Effector memory CD4-positive, alpha-beta T cell (primary cell): ENCODE results near the gene NOS1AP.

ENCODE experiments used
- DNase-seq, 3 donors: peaks; one replicate each; pipeline ENCODE4 v3.0.0-alpha.2; 2020
- H3K27ac ChIP-seq: 2 replicates; pipeline ENCODE4 v1.7.0; 2013; ENCODE audit warnings: mild to moderate bottlenecking, low read length, moderate library complexity; ENCODE audit not compliant: insufficient read depth, poor library complexity, severe bottlenecking
- H3K27me3 ChIP-seq: replicated peaks from 2 replicates; pipeline ENCODE4 v1.7.0; 2013; ENCODE audit warnings: mild to moderate bottlenecking, low read length; ENCODE audit not compliant: insufficient read depth, control insufficient read depth, poor library complexity, severe bottlenecking
- H3K36me3 ChIP-seq: 2 replicates; pipeline ENCODE4 v1.7.0; 2013; ENCODE audit warnings: mild to moderate bottlenecking, low read length, moderate library complexity; ENCODE audit not compliant: control insufficient read depth, insufficient read depth
- H3K4me1 ChIP-seq: 2 replicates; pipeline ENCODE4 v1.7.0; 2013; ENCODE audit warnings: low read length, mild to moderate bottlenecking; ENCODE audit not compliant: control insufficient read depth, insufficient read depth, poor library complexity, severe bottlenecking
- H3K4me3 ChIP-seq: 2 replicates; pipeline ENCODE4 v1.7.0; 2013; ENCODE audit warnings: low read length, low read depth, mild to moderate bottlenecking; ENCODE audit not compliant: insufficient read depth, poor library complexity, severe bottlenecking
- H3K9me3 ChIP-seq: 2 replicates; pipeline ENCODE4 v1.7.0; 2013; ENCODE audit warnings: mild to moderate bottlenecking, low read length, moderate library complexity; ENCODE audit not compliant: control insufficient read depth

The NOS1AP gene

GRCh38 chr1:162305969-162306368 lies 236.5 kb downstream of the NOS1AP start:
- Histone ChIP-seq H3K4me3 (no peak overlapping the region), H3K27me3 (no peaks in the 10 kb centered on the region), H3K9me3 (no peaks in the 10 kb centered on the region), H3K36me3 (no peaks in the 10 kb centered on the region), H3K27ac (no peak overlapping the region), H3K4me1 (no peaks in the 10 kb centered on the region)
- no peak for DNase-seq

GRCh38 chr1:162310337-162310736 lies 240.8 kb downstream of the NOS1AP start:
- no peak overlapping the region for H3K4me3 ChIP-seq
- H3K27me3 ChIP-seq = no peaks in the 10 kb centered on the region
- no peaks in the 10 kb centered on the region for H3K9me3 ChIP-seq
- no peak for DNase-seq
- no peaks in the 10 kb centered on the region for H3K4me1 ChIP-seq
- H3K36me3 ChIP-seq = no peaks in the 10 kb centered on the region
- no peak overlapping the region for H3K27ac ChIP-seq

- H3K27ac ChIP-seq = no peak overlapping the region
Measured at GRCh38 chr1:162314206-162314605, 244.7 kb downstream of the NOS1AP start.

GRCh38 chr1:162315673-162316072 lies 246.2 kb downstream of the NOS1AP start:
- Histone ChIP-seq H3K9me3 (no peaks in the 10 kb centered on the region), H3K4me3 (no peak overlapping the region), H3K36me3 (no peaks in the 10 kb centered on the region), H3K27me3 (no peaks in the 10 kb centered on the region), H3K4me1 (no peaks in the 10 kb centered on the region), H3K27ac (no peak overlapping the region)
- DNase-seq = no peak

More at GRCh38 chr1:162314206-162314605, 244.7 kb downstream of the NOS1AP start:
- H3K9me3 ChIP-seq = no peaks in the 10 kb centered on the region
- no peak overlapping the region for H3K4me3 ChIP-seq
- H3K27me3 ChIP-seq = no peaks in the 10 kb centered on the region
- no peaks in the 10 kb centered on the region for H3K36me3 ChIP-seq
- no peak for DNase-seq
- no peaks in the 10 kb centered on the region for H3K4me1 ChIP-seq

- no peaks in the 10 kb centered on the region for H3K27me3 ChIP-seq
- no peaks in the 10 kb centered on the region for H3K4me1 ChIP-seq
- no peak overlapping the region for H3K4me3 ChIP-seq
- H3K9me3 ChIP-seq = no peaks in the 10 kb centered on the region
- no peak overlapping the region for H3K27ac ChIP-seq
- no peaks in the 10 kb centered on the region for H3K36me3 ChIP-seq
- no peak for DNase-seq
Measured at GRCh38 chr1:162316187-162316586, 246.7 kb downstream of the NOS1AP start.

GRCh38 chr1:162317621-162318020 lies 248.1 kb downstream of the NOS1AP start:
- H3K27ac ChIP-seq = no peak overlapping the region

GRCh38 chr1:162319493-162320175 lies 250.1 kb downstream of the NOS1AP start:
- Histone ChIP-seq H3K4me1 (no peaks in the 10 kb centered on the region), H3K36me3 (no peaks in the 10 kb centered on the region), H3K9me3 (no peaks in the 10 kb centered on the region), H3K4me3 (no peak overlapping the region), H3K27ac (no peak overlapping the region), H3K27me3 (no peaks in the 10 kb centered on the region)
- DNase-seq = no peak

More at GRCh38 chr1:162317621-162318020, 248.1 kb downstream of the NOS1AP start:
- H3K4me1 ChIP-seq = no peaks in the 10 kb centered on the region
- no peak overlapping the region for H3K4me3 ChIP-seq
- no peak for DNase-seq
- no peaks in the 10 kb centered on the region for H3K27me3 ChIP-seq
- no peaks in the 10 kb centered on the region for H3K36me3 ChIP-seq
- no peaks in the 10 kb centered on the region for H3K9me3 ChIP-seq

GRCh38 chr1:162321809-162322422 lies 252.4 kb downstream of the NOS1AP start:
- H3K9me3 ChIP-seq = no peaks in the 10 kb centered on the region
- no peaks in the 10 kb centered on the region for H3K27me3 ChIP-seq
- no peaks in the 10 kb centered on the region for H3K4me1 ChIP-seq
- H3K36me3 ChIP-seq = no peaks in the 10 kb centered on the region
- H3K27ac ChIP-seq = no peak overlapping the region
- DNase-seq = no peak
- no peak overlapping the region for H3K4me3 ChIP-seq

- no peak for DNase-seq
- Histone ChIP-seq H3K4me1 (no peaks in the 10 kb centered on the region), H3K36me3 (no peaks in the 10 kb centered on the region), H3K4me3 (no peak overlapping the region), H3K27ac (no peak overlapping the region), H3K9me3 (no peaks in the 10 kb centered on the region), H3K27me3 (no peaks in the 10 kb centered on the region)
Measured at GRCh38 chr1:162323023-162323422, 253.5 kb downstream of the NOS1AP start.

- no peaks in the 10 kb centered on the region for H3K36me3 ChIP-seq
Measured at GRCh38 chr1:162324396-162324795, 254.9 kb downstream of the NOS1AP start.

More at GRCh38 chr1:162324396-162324795, 254.9 kb downstream of the NOS1AP start:
- Histone ChIP-seq H3K27me3 (no peaks in the 10 kb centered on the region), H3K4me1 (no peaks in the 10 kb centered on the region), H3K4me3 (no peak overlapping the region), H3K27ac (no peak overlapping the region), H3K9me3 (no peaks in the 10 kb centered on the region)
- DNase-seq = no peak
